HG03064 (cell line): ENCODE measurements around the gene GBF1.
A peak's percentile ranks its signal among the peaks of the same experiment; 100 is the strongest.

Experiments
- ATAC-seq: cut with Tn5 transposase; IDR thresholded peaks from one replicate; pipeline ENCODE4 v1.9.1; 2021; ENCODE audit warnings: low read depth; ENCODE audit not compliant: unreplicated experiment

GBF1 gene

GRCh38 chr10:102384606-102385429, 139.5 kb downstream of the GBF1 start:
- no peak for ATAC-seq

DNA sequence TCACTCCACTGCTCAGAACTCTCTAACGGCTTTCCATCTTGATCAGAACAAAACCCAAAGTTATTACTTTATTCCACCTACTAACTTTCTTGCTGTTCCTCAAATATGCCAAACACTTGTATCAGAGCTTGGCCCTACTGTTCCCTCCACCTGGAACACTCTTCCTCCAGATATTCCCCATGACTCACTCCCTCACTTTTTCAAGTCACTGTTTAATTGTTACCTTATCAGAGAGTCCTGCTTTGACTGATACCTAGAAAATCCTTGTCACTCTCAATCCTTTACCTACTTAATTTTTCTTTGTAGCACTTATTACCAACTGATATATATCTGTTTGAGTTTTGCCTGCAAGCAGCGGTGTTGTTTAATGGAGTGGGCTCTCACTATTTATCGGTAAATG, 144.6 kb downstream of the GBF1 start:
- no peak for ATAC-seq

DNA sequence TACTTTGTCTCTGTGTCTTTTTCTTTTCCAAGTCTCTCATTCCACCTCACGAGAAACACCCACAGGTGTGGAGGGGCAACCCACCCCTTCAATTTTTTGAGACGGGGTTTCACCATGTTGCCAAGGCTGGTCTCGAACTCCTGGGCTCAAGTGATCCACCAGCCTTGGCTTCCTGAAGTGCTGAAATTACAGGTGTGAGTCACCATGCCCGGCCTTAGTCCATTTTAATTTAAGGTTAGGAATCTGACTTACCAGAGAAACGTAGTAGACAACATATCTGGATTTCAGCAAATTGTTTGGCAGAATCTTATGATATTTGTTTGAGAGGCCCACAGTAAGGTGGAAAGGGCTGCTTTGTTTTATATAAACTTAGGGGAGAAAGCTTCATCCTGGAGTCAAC, 147.0 kb downstream of the GBF1 start:
- no peak for ATAC-seq

GRCh38 chr10:102393411-102394078, 148.2 kb downstream of the GBF1 start:
- no peak for ATAC-seq

DNA sequence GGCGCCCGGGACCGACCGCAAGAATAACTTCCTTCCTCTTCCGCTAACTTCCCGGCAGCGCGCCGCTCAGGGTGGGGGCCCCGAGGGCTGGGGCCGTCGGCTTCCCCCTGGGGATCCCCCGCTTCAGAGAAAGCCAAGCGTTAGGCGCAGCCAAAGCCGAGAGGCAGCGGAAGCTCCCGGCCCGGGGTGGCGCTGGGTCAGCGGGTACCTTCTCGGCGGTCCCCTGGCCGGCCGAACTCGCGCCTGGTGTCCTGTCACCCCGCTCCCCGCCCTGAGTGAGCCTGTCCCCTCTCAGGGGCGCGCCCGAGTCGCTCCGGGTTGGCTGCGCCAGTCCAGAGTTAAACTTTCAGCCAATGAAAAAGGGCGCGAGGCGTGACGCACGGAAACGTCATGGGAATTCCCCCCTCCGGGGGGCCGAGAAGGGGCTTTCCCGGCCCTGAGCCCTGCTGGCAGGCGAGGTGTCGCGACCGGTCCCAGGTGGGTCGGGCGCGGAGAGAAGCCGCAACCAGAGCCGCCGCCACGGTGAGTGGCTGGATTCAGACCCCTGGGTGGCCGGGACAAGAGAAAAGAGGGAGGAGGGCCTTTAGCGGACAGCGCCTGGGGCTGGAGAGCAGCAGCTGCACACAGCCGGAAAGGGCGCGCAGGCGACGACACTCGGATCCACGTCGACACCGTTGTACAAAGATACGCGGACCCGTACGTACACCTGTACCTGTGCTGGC, 148.9 kb downstream of the GBF1 start:
- ATAC-seq, result peak; percentile 76

- ATAC-seq, result no peak
These were observed 149.6 kb downstream of the GBF1 start for GRCh38 chr10:102394801-102395399.

- no peak for ATAC-seq
These were observed 150.3 kb downstream of the GBF1 start, which contains the start of gene NFKB2 for GRCh38 chr10:102395400-102396316. Gene NFKB2, plus strand, starts transcription at chr10:102395705. Its CDS starts 255 bp downstream, at chr10:102395960.

- no peak for ATAC-seq
These were observed 151.0 kb downstream of the GBF1 start for GRCh38 chr10:102396317-102396650.

- no peak for ATAC-seq
These were observed 151.4 kb downstream of the GBF1 start for GRCh38 chr10:102396730-102397151.

GRCh38 chr10:102397222-102398171, 152.2 kb downstream of the GBF1 start:
- ATAC-seq, result no peak

- ATAC-seq, result no peak
These were observed 153.1 kb downstream of the GBF1 start for GRCh38 chr10:102398172-102399020.

- no peak for ATAC-seq
These were observed 154.1 kb downstream of the GBF1 start for GRCh38 chr10:102399217-102400021.

DNA sequence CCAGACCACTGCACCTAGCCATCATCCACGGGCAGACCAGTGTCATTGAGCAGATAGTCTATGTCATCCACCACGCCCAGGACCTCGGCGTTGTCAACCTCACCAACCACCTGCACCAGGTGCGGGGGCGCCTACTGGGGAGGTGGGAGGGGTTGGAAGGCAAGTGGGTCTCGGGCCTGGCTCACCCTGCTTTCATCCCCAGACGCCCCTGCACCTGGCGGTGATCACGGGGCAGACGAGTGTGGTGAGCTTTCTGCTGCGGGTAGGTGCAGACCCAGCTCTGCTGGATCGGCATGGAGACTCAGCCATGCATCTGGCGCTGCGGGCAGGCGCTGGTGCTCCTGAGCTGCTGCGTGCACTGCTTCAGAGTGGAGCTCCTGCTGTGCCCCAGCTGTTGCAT, 154.7 kb downstream of the GBF1 start:
- no peak for ATAC-seq

GRCh38 chr10:102400598-102401341, 155.4 kb downstream of the GBF1 start:
- ATAC-seq, result no peak

DNA sequence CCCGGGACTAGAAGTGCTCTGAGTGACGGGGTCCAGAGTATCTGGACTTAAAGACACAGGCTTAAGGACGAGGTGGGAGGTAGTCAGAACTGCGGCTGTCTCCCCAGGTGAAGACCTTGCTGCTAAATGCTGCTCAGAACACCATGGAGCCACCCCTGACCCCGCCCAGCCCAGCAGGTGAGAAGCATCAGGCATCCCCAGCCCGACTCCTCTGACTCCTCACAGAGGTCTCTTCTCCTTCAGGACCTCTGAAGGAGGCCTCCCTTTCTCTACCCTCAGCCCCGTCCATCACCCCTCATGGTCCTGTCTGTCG, 156.0 kb downstream of the GBF1 start:
- no peak for ATAC-seq

- no peak for ATAC-seq
These were observed 156.6 kb downstream of the GBF1 start for GRCh38 chr10:102401735-102402511.
